GM21526 (cell line): ENCODE measurements around the gene CCDC148.
"Not testable (repeated sequence)": the region's sequence is repeated elsewhere in the genome, so short reads cannot be mapped to it uniquely, and the experiment has no call there.

ENCODE experiments used
- ATAC-seq: cut with Tn5 transposase; IDR thresholded peaks from one replicate; pipeline ENCODE4 v1.9.1; 2021; ENCODE audit warnings: moderate library complexity; ENCODE audit not compliant: unreplicated experiment, low FRiP score

The CCDC148 gene

GRCh38 chr2:158484892-158485556, 28.5 kb upstream of the CCDC148 start:
- ATAC-seq: no peak

DNA sequence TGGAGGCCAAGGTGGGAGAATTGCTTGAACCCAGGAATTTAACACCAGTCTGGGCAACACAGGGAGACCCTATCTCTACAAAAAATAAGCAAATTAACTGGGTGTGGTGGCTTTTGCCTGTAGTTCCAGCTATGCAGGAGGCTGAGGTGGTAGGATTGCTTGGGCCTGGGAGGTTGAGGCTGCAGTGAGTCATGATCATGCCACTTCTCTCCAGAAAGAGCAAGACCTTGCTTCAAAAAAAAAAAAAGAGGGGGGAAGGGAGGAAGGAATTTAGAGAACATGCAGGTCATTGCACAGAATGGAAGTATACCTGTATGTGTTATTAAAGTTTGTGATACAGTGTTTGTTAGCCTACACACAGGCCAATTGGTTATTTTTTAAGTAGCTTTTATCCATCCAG, 26.0 kb upstream of the CCDC148 start:
- no peak for ATAC-seq

- no peak for ATAC-seq
Measured at GRCh38 chr2:158481116-158481515, 24.6 kb upstream of the CCDC148 start.

DNA sequence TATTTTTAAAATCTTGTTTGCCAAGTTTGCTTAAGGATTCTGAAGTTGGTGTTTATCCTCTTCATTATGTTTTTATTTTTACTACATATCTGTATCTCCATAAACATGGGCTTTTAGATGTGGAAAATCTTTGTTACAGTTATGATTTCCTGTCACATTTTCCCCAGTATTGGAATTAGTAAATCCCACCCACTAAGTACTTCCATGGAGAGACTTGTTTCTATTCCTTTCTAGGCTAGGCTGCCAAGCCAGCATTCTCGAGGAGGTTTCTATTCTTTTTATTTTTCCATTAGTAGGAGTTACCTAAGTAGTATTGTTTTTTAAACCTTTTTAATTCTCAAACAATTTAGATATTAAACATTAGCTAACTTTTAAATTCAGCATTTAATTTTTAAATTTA, 22.3 kb upstream of the CCDC148 start:
- ATAC-seq: no peak

DNA sequence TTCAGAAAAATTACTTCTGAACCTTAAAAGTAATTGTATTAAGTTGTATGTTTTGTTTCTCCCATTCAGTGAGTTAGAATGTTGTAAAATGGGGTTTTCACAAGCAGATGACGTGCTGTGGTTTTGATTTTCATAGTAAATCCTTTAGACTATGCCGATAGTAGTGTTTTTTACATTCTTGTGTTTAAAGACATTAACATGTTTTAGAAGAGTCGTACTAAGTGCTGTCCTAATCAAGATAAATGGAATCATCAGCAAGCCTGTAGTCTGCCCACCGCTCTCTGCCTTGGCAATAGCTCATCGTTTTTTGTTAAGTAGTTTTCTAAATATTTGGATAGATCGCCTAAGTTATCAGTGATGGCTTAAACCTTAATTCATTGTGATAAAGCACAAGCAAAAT, 21.7 kb upstream of the CCDC148 start:
- ATAC-seq: no peak

DNA sequence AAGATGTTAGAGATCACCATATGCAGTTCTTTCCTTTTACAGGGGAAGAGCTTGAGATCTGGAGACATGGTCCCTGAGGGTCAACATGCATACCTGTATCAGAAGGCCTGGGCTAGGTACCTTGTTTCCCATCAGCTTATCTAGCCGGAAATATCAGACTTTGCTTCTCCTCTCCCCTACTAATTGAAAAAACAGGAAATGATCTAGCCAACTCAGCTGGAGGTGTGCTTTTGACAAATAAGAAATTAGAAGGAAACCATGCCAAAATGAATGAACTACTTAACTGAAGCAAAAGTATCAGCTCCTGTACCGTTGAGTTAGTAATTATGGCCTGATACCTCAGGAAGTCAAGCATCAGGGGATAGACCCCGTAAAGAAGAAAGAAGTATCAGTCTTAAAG, 20.6 kb upstream of the CCDC148 start:
- no peak for ATAC-seq

DNA sequence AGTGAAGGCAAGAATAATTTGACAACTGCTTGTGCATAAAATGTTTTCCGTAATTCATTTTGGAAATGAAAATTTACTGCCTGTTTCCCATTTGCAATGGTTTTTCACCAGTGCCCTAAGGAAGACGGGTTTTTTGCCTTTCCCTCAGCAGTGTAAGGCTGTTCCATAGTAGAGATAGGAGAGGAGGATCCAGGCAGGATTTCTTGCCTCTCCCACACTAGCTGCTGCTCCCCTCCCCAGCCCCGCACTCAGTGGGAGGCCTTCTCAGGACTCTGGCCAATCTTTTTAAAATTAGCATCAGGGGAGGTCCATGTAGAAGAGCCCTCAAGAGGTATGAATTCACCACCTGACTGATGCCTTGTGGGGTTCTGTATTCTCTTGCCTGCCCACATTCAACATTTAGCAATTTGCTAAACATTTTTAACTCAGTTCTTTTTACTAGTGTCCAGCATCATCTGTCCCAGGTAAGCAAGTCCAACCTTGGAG, 18.0 kb upstream of the CCDC148 start:
- ATAC-seq: not testable (repeated sequence)

DNA sequence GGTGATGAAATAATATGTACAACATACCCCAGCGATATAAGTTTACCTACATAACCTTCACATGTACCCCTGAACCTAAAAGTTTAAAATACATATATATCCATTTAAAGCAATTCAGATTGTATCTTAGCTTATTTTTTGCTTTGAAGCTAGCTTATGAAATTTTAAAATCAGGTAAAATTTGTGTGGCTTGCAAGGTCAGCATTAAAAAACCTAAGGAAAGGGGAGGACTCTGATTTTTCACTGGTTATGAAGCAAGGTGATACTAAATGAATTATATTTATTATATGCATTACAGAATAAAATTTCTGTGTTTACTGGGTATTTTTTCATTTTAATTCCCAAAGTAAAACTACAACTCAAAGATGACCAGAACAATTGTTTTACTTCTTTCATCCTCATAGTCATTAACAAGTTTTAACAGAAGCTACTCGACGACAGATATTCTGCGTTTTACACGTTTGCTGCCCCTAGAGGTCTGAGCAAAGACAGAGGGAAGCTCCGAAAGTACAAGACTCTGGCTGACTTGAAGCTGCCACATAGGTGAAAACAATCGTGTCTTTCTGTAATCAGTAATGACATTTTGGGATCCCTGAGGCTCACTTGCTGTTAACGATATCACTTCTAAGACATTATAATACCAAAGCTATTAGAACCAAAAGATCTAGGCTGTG, 17.3 kb upstream of the CCDC148 start:
- ATAC-seq: no peak

GRCh38 chr2:158473300-158473699, 16.7 kb upstream of the CCDC148 start:
- ATAC-seq: not testable (repeated sequence)

GRCh38 chr2:158472829-158473228, 16.3 kb upstream of the CCDC148 start:
- not testable (repeated sequence) for ATAC-seq

DNA sequence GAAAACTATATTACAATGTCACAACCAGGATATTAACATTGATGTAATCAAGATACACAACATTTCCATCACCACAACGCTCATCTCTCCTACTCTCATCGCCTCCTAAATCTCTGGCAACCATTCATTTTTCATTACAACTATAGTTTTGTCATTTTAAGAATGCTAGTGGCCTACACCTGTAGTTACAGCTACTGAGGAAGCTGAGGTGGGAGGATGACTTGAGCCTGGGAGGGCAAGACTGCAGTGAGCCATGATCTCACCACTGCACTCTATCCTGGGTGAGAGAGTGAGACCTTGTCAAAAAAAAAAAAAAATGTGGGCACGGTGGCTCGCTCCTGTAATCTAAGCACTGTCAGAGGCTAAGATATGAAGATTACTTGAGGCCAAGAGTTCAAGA, 10.7 kb upstream of the CCDC148 start:
- no peak for ATAC-seq

DNA sequence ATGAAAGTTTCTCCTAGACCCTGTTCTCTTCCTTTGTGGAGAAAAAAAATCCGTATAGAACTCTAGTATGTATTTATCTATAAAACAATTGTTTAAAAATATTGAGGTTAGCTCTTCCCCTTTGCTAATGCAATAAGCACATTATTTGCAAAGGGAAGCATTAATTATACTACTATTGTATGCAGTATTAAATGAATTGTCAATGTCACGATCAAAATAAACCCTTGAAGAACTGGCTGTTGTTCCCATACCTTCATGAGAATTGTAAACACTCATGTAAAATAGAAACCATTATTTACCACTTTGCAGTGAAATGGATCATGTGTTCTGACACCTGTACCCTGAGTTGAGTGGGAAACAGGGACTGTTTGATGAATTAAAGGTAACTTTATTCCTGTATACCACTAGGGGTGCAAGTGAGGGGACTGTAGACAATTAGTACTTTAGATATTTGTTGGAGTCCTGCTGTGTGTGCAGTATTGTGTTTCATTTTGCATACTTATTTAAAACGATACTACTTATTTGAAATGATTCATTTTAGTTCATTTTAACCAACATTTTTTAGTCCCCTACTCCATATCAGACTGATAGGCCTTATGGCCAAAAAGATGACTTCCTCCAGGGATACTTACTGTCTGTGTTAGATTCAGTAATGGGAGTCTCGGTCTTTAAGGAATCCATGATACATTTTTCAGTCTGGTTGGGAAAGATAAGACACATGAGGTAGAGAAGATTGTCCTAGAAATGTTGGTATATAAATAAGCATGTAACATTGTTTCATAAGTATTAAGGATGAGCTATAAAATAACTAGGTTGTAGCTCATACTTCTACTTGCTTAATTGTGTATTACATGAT, 8.1 kb upstream of the CCDC148 start:
- peak; percentile 62 for ATAC-seq

- no peak for ATAC-seq
Measured at GRCh38 chr2:158463496-158464095, 7.0 kb upstream of the CCDC148 start.

- no peak for ATAC-seq
Measured at GRCh38 chr2:158460632-158461297, 4.2 kb upstream of the CCDC148 start.

GRCh38 chr2:158459161-158460003, 2.8 kb upstream of the CCDC148 start:
- ATAC-seq: no peak

DNA sequence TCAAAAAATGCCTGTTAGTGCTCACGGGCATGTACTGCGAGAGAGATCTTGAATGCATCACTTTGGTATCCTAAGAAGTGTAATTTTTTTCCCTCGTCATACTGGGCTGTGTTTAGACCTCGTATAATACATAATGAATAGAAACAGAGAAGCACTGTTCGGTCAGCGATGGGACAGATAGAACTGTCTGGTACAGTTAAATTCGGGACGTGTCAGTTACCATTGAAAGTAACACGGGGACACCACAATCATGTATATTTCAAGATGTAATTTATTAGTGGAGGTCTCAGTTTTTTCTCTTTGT, 2.0 kb upstream of the CCDC148 start:
- ATAC-seq: no peak

DNA sequence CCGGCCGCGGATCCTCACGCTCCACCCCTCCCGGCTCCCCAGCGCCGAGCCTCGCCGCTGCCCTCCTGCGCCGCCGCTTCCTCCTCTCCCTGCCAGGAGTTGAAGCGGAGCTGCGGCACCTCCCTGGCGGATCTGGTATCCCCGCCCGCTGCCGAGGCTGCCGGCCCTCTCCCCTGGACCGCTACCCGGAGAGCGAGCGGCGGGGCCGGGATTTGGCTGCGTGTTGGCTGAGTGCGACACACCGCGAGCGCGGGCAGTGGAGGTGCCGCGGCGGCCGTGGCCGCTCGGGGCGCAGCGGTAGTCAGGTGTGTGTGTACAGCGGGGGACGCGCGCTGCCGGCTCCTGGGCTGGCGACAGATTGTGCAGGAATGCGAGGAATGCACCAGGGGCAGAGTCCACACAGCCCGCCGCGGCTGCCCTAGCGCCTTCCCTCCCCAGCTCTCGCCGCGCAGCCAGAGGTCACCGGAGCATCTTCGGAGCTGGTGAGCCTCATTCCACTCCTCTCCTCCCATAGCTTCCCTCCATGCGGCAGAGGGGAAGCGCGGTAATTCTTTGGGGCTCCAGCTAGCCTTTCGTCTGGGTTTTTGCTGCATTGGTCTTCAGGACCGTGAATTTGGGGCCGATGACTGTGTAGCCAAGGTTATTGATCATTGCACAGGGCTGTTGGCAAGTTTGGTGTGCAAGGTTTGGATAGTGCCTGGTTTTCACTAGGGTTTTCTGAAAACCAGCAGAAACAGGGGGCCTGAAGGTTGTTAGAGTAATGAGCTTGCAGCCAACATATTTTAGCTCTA, 1.5 kb upstream of the CCDC148 start:
- peak; percentile 51 for ATAC-seq

- ATAC-seq: peak; percentile 36
Measured at GRCh38 chr2:158457092-158457825, 706 bp upstream of the CCDC148 start.
